GM19372 (cell line): ENCODE measurements around the gene P2RY6.
A peak's percentile ranks its signal among the peaks of the same experiment; 100 is the strongest.

Source experiments
- ATAC-seq: cut with Tn5 transposase; IDR thresholded peaks from one replicate; pipeline ENCODE4 v1.9.1; 2021; ENCODE audit warnings: mild to moderate bottlenecking, low read depth, moderate library complexity; ENCODE audit not compliant: unreplicated experiment

Gene P2RY6

DNA sequence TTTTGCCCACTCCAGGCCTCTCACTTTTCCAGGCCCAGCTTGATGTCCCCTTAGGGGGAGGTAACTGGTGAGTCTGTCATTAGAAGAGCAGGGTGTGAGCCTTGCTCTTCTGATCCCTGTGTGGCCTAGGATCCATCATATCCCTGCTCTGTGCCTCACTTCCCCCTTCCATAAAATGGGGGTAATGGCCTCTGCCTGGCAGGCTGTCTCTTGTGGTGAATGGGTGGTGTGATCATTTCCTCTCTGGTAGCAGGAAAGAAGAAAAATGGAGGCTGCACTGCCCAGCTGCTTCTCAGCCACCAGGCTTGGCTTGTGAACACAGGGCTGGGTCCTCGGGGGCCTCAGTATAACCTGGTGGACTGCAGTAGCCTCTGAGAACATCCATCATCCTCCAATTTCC lies 41.5 kb downstream of the P2RY6 start:
- ATAC-seq, result no peak

GRCh38 chr11:73314117-73314961 lies 42.2 kb downstream of the P2RY6 start:
- no peak for ATAC-seq

DNA sequence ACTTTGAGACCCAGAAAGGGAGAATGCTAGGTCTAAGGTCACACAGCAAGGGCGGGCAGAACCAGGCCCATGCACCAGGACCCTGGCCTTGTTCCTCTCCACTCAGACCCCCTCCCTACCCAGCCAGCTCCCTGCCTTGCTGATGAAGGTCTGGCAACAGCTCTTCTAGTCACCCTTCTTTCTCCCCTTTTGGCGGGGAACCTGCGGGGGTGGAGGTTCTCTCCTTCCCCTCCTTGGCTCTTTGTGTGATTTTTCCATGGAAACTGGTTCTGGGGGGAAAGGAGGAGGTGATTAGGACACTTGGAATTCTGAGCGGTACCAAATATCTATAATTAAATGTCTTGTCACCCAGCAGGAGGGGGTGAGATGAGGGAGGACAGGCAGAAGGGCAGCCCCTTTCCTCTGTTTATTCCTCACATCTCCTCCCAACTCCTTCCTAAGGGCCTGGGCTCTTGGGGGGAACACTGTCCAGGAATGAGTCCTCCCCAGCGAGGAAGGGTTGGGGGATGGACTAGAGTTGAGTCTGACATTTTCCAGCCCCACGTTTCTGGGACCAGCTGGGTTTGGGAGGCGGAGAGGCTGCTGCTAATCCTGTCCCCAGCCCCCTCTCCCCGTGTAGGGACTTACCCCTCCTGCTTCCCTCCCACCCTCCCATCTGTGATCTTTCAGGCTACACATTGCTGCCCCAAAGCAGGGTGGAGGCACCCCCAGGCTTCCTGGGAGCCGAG lies 43.3 kb downstream of the P2RY6 start:
- ATAC-seq, result no peak

GRCh38 chr11:73316422-73316821 lies 44.3 kb downstream of the P2RY6 start:
- ATAC-seq, result no peak

DNA sequence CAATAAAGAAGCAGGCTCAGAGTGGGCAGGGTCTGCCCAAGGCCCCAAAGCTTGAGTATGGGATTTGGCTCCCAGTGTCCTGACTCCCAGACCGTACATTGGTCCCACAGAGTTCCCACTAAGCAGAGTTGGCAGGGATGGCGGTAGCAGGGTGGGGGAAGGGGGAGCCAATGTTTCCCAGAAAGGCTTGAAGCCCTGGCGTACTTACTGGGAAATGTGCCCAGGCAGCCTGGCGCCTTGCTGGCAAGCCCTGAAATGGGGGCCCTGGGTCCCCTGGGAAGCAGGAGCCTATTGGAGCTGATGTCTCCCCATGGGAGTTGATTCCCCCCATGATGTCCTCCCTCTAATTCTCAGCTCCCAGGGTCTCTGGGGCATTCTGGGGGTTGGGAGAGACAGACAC lies 45.2 kb downstream of the P2RY6 start:
- ATAC-seq, result no peak

- no peak for ATAC-seq
These were observed 45.7 kb downstream of the P2RY6 start for GRCh38 chr11:73317803-73318202.

GRCh38 chr11:73318501-73319011 lies 46.4 kb downstream of the P2RY6 start:
- ATAC-seq, result no peak

GRCh38 chr11:73320763-73321603 lies 48.8 kb downstream of the P2RY6 start:
- ATAC-seq, result no peak

DNA sequence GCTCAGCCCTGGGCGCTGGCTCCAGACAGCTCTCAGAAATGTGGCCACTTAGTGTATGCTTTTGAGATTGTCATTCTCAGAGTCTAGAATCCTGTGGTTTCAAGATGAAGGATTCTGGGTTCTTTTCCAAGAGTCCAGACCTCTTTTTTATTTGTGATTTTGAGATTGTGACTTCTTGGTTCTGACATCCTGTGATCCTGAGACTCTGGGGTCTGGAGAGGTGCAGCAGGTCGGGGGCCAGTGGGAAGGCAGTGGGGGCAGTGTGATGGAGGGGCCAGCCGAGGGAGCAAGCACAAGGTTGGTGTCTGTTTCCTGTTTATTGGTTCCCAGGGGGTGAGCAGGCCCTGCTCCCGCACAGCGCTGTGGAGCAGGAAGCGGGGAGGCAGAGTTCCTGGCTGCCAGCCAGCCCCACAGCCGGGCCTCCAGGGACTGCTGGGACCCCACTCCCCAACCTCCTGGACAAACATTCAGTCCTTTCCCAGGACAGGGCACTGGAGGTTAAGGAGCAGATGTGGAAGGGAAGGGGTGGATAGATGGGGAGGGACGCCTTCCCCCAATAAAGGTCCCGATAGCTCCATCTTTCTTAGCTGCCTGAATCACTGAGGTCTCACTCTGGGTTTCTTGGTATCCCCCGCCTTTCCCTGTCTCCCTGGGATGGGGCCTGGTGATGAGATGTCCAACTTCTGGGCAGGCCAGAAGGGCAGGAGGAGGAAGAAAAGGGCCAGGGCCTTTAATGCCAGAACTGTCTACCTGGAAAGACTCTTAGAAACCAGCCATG lies 49.7 kb downstream of the P2RY6 start:
- no peak for ATAC-seq

GRCh38 chr11:73322382-73323306 lies 50.5 kb downstream of the P2RY6 start:
- no peak for ATAC-seq

GRCh38 chr11:73323464-73323863 lies 51.3 kb downstream of the P2RY6 start:
- ATAC-seq, result no peak

DNA sequence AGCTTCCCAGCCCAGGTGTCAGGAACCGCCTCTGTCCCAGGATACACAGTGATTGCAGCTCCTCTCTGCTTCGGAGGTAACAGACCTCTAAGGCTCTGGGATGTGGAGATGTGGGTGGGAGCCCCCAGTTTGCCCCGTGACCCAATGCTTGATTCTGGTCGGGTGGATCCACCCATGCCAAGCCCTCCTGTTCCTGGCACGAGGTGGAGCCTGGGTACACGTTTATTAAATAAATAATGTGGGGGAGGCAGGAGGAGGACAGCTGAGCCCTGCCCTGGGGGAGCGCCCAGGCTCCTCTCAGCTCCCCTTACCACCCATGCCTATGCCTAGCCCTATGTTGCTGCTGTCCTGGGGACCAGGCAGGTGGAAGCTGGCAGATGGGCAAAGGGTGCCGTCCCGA lies 52.0 kb downstream of the P2RY6 start:
- no peak for ATAC-seq

- no peak for ATAC-seq
These were observed 52.5 kb downstream of the P2RY6 start for GRCh38 chr11:73324665-73325035.

DNA sequence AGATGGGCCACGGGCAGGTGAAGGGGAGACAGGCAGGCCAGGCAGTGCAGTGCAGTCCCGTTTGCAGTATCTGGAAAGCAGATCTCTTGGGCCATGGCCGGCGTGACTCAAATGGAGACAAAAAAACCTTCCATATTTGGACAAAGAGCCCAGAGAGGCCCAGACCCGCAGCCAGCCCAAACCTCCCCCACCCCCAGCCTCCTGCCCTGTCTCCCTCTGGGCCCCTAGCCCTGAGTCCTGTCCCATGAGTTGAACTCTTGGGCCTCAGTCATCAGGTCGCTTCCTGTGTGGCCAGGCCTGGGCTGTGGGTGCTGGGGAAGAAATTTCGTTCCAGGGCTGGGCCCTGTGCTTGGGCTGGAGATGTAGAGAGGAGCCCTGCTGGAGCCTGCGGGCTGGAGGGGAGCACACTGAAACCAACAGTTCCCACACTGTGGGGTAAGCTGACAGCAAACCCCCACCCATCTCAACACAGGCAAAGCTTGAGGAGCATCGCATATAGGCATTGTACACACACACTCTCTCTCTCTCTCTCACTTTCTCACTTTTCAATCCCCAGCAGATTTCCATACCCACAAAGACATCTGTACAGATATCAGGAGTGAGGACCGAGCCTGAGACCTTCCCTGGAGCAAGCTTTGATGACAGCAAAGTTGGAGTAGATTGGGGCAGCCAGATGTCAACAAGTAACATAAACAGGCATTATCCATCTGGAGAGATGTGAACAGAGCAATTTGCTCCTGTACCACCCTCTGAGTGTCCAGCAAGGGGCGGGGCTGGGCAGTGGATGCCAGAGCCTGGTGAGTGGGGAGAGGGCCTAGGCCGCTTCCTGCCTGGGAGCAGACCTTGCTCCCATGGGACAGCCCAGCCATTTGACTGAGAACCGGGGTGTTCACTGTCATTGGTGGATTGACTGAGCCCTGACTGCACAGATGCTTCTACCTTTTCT lies 53.2 kb downstream of the P2RY6 start:
- peak; percentile 55 for ATAC-seq

DNA sequence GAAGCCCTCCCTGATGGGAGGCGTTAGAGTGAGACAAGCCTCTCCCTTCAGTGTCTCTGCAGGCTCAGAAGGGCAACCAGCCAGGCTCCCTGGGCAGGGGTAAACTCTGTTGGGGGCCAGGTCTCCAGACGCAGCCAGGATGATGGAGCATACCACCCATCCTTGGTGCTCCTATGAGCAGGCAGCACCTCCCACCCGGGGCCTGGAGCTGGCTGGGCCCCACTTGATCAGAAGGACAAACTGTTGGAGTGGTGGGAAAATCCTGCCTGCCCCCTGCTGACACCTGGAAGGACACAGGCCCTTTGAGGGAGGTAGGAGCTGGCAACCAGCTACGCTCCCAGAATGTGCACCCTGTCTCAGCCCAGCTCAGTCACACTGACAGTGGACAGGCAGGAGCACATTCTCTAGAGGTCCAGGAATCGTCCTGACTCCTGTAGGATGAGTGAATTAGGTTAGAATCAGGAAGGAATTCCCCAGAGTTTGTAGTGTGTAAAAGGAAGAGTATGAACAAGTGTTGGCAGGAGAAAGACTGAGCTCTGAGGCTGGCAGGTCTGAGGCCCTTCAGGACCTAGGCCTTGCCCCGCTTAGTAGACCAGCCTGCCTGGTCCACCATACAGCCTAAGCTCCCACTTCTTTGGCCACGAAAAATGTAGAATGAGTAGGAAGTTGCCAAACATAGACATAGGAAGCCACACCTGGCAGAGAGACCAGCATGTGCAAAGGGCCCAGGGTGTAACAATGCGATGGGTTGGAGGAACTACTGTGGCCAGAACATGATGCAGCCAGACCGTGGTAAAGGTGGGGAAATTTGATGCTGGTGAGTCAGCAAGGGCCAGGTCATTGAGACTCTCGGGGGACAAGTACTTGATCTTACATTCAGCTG lies 55.0 kb downstream of the P2RY6 start:
- no peak for ATAC-seq

GRCh38 chr11:73327812-73328364 lies 55.8 kb downstream of the P2RY6 start:
- no peak for ATAC-seq
